Measurements from ENCODE around the gene C5orf63.
"Not testable (repeated sequence)": the region's sequence is repeated elsewhere in the genome, so short reads cannot be mapped to it uniquely, and the experiment has no call there.

Gene C5orf63

DNA sequence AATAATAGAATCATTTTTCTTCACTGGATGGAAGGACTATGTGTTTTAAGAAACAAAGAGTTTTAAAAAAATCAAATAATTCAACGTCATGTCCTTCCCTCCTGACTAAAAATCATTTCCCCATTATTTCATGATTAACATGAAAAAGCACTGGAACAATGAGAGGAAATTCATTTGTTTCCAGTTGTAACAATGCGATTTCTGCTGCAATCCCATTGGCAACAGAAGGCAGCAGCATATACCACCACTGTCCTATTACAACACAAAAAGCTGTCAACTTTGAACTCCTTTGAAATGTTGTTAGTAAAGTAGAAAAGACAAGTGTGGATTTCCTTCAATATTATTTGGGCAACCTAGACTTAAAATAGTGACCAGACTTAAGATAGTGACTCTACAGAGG lies 3.1 kb downstream of the C5orf63 start:
- no peak for DNase-seq

DNA sequence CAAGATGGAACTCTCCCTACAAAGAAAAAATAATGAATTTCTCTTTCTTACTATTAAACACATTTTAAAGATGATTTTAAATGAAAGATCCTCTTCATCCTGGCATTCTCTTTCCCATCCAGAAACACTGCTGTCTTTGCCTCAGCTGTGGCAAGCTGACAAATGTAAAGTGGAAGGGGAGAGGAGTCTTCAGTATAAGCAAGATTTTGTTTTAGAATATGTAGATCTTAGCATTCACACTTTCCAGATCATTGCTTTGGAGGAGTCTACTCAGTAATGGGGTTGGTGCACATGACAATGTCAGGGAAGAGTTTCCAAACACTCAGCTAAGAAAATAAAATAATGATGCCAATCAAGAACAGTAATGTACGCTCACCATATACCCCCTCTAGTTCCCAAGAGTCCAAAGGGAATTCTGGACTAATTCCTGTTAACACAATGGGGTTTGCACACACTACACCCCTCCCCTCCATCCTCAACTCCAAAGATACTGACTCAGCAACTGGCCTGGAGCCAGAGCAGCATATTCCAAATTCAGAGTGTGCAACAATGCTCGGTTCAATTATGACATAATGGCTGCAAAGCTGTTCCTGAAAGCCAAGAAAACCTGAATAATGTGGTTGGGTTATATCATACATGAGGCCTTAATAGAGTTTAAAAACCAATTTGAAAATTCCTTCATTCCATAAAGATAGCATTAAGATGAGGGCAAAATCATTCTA lies 4.6 kb downstream of the C5orf63 start:
- no peak for DNase-seq

DNA sequence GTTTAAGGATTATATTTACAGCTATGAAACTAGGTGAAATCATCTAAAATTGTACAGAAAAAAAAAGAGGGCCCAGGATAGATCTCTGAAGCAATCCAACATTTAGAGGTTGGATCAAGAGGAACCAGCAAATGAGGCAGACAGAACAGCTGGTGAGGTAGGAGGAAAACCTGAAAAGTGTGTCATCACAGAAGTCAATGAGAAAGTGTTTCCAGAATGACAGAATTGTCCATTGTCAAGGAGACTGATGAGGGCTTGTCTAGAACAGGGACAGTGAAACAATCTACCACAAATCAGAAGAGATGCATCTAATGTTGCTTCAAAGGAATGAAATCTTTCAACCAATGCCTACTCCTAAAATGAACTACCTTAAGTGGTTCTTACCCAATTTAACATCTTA lies 6.6 kb downstream of the C5orf63 start:
- no peak for DNase-seq

DNA sequence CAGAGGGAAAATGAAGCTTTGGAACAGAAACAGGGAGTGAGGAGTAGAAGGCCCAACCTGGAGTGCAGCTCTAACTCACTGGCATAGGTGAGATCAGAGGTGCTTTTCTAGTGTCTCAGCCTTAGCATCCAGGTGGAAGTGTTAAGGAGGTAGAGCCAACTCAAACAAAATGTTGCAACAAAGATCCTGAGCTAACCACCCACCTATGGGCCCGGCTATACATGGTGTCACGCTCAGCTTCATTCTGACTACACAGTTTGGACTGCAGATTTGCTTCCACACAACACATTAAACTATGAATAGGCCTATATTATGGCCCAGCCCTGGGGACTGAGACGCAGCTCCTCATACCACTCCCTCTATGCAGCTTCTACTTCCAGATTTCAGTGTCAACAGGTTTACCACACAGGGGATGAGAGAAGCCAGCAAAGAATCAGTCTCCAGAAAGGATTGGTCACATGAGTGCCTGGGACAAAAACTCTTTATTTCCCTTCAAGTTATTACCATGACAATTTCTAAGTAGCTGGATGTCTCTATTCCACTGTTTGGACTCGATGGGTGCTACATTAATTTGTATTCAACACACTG lies 9.0 kb downstream of the C5orf63 start:
- no peak for DNase-seq

DNA sequence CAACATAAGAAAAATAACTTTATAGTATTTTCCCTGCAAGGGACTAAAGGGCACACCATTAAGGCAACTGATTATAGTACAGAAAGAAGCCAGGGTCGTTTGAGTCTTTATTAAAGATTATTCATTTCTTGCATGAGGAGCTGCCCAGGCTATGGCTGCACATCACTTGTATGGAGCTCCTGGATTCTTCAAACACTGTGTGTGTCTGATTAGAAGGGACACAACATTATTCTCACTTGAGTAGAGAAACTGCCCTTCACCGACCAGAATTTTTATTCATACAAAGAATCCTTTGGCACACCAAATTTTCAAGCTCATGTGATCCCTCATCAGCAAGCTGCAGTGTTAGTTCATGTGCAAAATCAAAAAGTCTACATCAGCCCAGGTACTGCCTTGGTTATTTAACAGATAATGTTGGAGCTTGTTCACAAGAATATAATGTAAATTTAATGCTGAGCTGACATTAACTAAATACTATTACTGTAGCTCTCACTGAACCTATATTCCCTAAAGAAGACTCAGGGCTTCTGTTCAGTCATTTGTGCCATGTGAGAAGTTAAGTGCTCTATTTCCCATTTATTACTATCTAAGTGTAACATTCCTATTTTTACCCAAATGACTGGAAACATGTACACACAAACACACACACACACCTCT lies 9.9 kb downstream of the C5orf63 start:
- no peak for DNase-seq

DNA sequence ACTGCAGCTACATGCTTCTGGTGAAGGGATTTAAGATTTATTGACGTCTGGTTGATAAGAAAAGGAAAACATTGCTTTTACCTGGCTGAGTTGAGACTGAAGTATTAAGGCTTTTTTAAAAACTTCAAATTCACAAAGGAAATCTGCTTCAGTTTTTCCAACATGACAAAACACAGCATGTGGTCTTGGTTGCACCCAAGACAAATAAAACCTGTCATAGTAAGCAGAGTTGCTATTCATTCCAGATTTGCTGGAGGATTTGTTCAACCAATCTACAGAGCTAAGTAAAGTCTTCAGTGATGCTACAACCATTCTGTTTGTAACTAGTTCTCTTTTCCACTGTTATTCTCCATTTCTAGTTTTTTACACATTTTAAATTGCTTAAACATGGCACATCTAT lies 11.3 kb downstream of the C5orf63 start:
- no peak for DNase-seq

DNA sequence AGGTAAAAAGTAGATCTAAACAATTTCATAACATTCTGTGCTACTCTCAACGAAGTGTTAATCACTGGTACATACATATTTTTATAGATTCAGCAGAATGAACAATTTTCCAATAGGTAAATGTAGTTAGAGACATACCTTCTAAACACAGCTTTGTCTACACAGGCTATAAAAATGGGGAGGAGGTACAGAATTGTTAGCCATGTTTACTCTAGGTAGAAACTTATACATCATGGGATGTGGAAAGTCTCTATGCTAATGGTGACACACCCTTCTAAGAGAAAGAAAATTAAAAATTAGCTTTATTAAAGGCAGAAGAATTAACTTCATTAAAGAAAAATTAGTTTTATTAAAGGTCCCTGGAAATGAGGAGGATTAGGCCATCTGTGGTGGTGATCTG lies 11.8 kb downstream of the C5orf63 start:
- no peak for DNase-seq

DNA sequence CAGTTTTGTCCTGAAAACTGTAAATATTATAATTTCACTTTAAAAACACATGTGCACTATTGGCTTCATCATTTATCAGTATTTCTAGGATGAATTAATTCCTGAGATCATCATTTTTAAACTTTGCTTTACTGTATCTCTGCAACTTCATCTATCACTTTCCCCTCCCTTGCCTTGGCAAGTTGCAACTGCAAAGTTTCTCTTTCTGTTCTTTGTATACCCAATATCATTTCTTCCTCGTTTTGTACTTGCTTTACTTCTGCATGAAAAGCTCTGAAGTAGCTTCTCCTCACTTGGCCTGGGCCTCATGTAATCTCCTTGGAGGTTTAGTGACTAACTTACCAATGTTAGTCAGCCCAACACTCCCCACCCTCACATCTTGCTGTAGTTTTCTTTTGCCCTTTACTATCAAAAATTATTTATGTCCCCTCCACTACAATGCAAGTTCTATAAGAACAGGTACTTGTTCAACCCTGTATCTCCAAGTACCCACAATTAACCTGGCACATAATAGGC lies 12.8 kb downstream of the C5orf63 start:
- DNase-seq: no peak

DNA sequence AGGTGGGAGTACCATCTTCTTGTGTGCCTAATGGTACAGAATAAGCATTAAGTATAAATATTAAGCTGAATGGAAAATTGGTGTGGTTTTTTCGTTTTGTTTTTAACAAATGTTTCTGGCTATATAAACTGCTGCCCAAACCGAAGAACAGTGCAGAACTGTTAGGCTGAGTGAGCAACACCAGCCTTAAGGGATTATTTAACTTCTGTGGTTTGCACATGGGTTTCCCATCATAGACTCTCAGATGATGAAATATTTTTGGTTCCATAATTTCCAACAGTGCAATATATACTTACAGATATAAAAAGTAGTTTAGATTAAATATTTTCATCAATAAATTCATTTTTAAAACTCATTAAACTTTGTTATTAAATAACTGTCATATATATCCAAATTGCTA lies 16.4 kb downstream of the C5orf63 start:
- DNase-seq: no peak

DNA sequence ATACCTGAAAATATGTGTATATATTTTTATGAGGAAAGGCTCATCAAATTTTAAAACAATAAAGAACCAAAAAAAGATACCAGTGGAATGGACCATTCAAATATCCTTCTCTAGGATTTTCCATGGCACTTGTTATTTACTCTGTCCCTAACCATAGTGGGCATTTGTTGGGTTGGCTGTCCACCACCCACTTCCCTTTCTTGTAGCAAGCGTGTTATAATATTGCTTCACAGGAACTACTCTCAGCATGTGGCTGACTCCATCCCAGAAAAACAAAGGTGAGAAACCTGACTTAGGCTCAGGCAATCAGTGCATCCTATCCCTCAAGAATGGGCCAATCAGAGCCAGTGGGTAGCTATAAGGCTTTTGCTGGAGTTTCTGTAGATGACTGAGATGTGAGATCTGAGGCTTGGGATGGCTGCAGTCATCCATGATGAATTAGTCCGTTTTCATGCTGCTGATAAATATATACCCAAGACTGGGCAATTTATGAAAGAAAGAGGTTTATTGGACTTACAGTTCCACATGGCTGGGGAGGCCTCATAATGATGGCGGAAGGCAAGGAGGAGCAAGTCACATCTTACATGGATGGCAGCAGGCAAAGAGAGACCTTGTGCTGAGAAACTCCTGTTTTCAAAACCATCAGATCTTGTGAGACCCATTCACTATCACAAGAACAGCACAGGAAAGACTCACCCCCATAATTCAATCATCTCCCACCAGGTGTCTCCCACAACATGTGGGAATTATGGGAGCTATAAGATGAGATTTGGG lies 17.2 kb downstream of the C5orf63 start:
- DNase-seq: no peak

DNA sequence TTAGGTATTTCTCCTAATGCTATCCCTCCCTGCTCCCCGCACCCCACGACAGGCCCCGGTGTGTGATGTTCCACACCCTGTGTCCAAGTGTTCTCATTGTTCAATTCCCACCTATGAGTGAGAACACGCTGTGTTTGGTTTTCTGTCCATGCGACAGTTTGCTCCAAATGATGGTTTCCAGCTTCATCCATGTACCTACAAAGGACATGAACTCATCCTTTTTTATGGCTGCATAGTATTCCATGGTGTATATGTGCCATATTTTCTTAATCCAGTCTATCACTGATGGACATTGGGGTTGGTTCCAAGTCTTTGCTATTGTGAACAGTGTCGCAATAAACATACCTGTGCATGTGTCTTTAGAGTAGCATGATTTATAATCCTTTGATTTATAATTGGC lies 19.8 kb downstream of the C5orf63 start:
- not testable (repeated sequence) for DNase-seq

DNA sequence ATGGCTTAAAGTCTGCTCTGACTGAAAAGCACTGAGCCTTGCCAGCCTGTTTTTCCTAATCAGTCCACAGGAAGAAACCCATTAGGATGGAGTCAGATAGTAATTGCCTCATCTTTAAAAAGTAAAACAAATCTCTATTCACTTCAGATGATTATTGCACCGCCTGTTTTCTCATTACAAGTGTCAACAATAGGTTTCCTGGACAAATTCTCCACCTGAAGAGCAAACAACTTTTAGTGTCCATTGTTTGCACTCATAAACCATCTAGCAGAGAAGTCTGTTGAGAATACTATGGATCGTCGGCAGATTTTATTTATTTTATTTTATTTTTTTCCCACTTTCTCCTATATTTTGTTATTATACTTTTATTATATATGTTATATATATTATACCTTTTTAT lies 20.3 kb downstream of the C5orf63 start:
- DNase-seq: no peak

DNA sequence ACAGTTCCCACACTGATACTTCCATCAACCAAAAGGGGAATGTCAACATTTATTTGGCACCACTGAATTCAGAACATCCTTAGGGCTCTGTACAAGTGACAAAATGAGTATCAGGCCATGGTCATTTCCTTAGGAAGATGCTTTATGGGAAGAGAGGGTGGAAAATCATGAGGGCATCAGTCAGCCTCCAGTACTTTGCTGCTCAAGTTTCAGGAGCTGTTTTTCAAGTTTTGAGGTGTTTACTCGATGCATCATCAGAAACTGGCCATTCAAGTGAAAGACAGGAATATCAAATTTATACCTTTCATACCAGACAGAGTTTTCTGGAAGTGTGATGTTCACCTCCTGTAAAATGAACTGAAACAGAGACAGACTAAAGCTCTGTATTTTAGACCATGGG lies 21.7 kb downstream of the C5orf63 start:
- no peak for DNase-seq

DNA sequence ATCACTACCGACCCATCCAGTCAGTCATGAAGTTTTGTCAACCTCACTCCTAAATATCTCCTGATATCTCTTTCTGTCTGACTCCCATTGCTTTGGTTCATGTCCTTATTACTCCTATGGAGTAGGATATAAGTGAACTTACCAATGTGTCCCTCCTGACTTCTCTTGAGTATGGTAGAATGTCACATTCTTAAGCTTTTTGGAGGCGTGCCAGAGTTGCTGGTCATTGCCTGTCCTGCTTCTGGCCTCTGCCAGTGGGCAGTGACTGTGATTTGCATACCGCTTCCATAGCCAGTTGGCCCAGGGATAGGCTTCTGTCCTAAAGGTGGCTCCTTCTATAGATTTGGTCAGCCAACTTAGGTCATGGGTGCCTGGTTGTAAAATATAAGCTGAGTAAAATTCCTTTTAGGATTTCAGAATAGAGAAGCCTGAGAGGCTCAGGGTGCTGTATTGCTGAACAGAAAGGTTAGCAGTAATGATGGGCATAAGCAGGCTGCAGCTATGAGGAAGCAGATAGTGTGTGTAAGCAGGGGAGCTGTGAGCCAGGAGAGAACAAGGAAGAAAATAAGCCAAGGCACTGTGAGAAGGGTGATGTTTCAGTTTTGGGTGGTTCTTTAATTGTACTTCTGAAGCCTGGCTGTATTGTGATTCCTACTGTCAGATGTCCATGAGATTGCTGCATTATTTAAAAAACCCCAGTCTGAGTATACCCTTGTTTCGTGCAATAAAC lies 26.8 kb downstream of the C5orf63 start:
- no peak for DNase-seq

DNA sequence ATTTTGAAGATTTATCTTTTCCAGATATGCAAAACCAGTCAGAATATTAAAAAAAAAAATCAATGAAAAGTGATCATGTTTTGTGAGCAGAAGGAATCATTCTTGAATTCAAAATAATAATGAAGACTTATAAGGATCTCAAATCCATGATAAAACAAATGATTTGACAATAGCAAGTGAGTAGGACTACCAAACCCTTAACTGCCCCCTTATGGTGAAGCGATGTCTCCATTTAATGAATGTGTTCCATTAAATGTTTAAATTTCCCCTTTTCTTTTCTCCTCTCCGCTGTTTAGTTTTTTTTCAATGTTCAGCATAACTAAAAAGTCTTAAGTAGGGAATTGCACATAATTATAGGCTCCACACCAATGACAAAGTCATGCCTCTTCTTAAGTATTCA lies 30.7 kb downstream of the C5orf63 start:
- no peak for DNase-seq

DNA sequence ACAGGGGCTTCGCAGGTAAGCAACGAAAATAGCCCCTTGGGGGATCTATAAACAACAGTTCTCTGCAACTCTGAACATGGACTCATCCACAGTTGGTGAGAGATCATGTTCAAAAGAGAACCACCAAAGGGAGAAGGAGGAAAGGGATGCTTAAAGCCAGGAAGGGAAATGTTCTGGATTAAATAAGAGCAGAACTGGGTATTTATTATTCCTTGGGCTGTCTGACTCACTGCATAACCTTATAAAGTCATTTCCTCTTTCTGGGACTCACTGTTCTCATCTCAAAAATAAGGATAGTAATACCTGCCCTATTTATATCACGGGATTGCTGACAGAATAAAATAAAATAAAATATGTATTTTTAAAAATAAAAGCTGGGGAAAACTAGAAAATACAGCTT lies 31.7 kb downstream of the C5orf63 start:
- DNase-seq: no peak

DNA sequence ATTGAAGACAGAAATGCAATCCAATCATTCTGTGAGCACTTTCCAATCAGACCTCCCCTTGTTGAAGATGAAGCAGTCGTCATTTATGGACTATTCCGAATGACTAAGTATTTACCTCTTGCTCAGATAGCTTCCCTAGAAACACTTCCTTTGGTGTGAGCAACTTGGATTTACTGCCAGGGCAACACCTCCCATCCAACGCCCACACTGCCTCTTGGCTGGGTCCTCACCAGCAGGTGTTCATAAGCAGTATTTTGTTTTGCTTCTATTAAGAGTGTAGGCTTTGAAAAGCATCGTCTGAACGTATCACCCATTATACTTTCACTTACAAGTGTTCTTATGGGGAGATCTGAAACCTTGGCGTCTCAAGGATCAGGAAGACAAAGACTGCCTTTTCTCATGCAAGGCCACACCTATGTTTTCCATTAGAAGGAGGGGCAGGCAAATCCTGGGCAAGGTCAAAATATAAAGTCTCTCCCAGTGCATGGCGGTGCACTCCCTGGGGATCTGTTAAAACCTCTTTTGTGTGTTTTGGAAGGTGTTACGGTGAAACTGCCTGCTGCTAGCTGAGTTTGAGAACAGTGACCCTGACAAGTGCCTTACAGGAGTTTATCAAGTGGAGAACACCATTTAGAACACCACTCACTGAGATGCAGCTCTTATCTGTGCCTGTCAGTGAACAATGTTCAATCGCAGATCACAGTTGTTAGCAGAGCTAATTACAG lies 32.3 kb downstream of the C5orf63 start:
- DNase-seq: no peak

DNA sequence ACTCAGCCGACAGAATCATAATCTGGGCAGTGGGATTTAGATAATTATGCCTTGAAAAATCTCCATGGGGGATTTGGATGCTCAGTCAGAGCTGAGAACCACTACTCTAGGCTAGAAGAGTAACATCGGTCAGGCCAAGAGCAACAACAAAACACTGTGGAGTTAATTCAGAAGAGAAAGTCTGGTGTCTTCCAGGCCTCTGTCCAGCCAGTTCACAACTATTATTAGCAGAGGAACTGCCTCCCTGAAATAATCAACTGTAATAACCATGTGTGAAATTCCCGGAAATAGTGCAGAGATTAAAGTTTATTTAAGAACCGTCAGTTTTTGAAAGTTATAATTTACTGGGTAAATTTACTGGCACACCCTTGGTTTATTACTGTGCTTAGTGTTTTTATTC lies 34.8 kb downstream of the C5orf63 start:
- no peak for DNase-seq

DNA sequence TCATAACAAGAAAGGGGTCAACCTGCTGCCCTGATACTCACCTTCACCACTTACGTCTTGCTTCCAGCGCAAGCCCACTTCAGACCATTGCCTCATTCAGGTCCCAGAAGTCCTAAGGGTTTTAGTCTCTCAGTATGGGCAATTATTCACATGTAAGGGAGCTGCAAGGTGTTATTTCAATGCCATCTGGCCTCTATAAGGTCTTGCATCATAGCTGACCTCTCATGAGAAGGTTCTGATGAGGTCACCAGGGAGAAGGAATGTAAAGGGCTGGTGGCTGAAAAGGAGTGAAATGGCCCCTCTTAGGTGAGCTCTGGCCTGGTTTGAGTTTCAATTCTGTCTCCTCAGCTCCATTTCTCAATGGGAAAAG lies 41.5 kb downstream of the C5orf63 start:
- DNase-seq: no peak

DNA sequence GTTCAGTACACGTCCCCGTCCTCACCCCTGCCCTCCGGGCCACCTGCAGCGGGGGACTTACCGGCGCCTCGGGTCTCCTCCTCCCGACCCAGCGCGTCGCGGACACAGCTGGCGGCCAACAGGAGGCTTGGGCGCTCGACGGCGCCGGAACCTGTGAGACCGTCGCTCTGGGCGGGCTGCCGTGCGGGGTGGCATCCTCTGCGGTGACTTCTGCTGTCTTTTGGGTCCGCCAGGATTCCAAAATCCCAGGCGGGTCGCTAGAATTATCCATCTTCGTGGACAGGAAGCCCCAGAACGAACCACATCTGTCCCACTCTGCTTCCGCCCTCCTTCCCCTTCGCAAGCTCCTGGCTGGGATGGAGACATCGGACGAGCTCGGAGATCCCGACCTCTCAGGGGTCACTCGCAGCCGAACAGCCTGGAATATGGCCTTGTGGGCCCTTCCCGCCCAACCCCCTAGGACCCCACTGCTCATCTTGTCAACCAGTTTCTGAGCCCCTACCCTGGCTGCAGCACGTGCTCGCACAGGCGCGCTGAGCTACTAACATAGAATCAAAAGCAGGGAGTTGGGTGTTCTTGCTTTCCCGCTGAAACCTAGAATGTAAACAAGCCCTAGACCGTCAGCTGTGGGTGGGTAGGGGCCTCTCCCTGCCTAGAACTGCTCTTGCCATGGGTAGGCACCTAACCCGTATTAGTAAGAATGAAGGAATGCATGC lies 42.0 kb downstream of the C5orf63 start:
- no peak for DNase-seq
